Measurements from ENCODE around the gene TSPAN4. TPM values are rescaled to one million over a fixed set of nuclear protein-coding genes. Genes with fewer than 3 reads are reported as not detected.

Gene TSPAN4
- total RNA-seq, 2 donors from 2014 or later = 48.8 to 94.9 TPM

DNA sequence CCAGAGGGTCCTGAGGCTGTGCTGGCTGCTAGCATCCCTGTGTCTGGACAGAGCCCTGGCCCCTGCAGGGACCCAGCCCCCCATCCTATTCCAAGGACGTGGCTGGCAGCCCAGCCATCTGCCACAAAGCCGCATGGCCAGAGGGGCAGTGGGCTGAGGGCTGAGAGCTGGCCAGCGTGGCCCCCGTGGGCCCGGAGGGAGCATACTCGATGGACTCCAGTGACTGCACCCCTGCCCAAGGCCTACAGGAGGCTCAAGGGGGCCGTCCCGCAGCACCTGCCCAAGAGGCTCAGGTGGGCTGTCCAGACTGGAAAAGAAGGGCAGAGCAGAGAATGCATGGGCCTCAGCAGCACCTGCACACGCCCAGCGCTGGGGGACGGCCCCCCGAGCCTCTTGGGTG, 13.1 kb downstream of the TSPAN4 start:
- Histone ChIP-seq H3K9me3 (no peaks in the 10 kb centered on the region), H3K36me3 (no peaks in the 10 kb centered on the region), H3K27ac (no peak overlapping the region), H3K27me3 (replicated peaks; ENCODE audit: insufficient read depth) (no peaks in the 10 kb centered on the region), H3K4me3 (no peak overlapping the region), H3K4me1 (replicated peaks) (no peaks in the 10 kb centered on the region)
- DNase-seq (ENCODE audit: low spot score) = no peak
- TF ChIP-seq CTCF (IDR thresholded peaks at IDR 0.05) (no peak), POLR2A (IDR thresholded peaks at IDR 0.05) (no peak), POLR2AphosphoS5 (IDR thresholded peaks at IDR 0.05) (no peak)
- WGBS = 89% methylated on average over 12 of the region's 12 CpGs
- intact Hi-C loops (cut with DNase I) = no loop called here

DNA sequence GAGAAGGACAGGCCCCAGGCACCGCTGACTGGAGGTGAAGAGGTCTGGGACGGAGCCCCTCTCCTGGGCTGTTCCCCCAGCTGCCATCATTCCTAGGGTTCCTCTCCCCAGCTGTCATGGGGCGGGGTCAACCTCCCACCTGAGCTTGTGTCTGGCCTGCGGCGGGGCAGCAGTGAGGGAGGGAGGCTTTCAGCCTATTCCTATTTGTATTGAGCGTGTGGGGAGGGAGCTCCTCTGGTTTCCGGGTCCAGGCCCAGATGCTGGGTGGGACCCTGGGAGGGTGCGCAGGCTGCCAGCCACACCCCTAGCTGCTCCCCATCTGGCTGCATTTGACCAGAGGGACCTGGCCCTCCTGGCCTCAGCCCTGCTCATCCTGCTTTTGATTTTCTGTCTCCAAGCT, 13.7 kb downstream of the TSPAN4 start:
- DNase-seq (ENCODE audit: low spot score) = no peak
- Histone ChIP-seq H3K27ac (no peak overlapping the region), H3K9me3 (no peaks in the 10 kb centered on the region), H3K4me3 (no peak overlapping the region), H3K27me3 (replicated peaks; ENCODE audit: insufficient read depth) (no peaks in the 10 kb centered on the region), H3K4me1 (replicated peaks) (no peaks in the 10 kb centered on the region), H3K36me3 (no peaks in the 10 kb centered on the region)
- whole genome bisulfite sequencing = 83% methylated on average over 8 of the region's 8 CpGs
- TF ChIP-seq POLR2AphosphoS5 (IDR thresholded peaks at IDR 0.05) = no peak
- TF ChIP-seq CTCF (IDR thresholded peaks at IDR 0.05) = no peak
- intact Hi-C loops (cut with DNase I) = no loop called here

DNA sequence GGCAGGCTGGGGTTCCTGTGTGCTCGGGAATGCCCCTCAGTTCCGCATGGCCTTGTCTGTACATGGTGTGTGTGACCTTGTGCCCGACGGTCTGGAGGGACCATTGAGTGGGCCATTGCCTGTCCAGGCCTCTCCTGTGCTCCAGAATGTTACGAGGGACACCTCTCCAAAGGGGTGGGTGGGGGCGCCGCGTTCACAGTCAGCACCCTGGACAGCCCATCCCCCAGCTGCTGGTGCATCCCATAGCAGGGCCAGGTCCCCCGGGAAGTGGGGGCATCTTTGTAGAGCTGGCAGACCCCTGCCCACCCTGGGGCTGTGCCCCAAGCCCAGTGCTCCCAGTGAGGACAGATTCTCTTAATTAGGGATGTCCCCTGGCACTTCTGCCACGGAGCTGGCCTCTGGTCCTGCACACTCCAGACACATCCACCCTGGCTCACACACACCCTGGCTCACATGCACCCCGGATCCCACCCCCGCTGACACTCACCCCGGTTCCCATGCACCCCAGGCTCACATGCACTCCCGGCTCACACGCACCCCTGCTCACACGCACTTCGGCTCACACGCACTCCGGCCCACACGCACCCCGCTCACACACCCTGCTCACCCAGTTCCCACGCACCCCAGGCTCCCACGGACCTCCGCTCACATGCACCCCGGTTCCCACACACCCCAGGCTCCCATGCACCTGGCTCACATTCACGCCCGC, 15.6 kb downstream of the TSPAN4 start:
- no peaks in the 10 kb centered on the region for H3K27me3 ChIP-seq (replicated peaks; ENCODE audit: insufficient read depth)
- intact Hi-C loops (cut with DNase I) = no loop called here
- DNase-seq (ENCODE audit: low spot score) = no peak
- WGBS = 80% methylated on average over 26 of the region's 27 CpGs
- H3K36me3 ChIP-seq = no peaks in the 10 kb centered on the region
- H3K4me3 ChIP-seq = no peak overlapping the region
- no peak overlapping the region for H3K27ac ChIP-seq
- H3K9me3 ChIP-seq = no peaks in the 10 kb centered on the region
- no peak for TF ChIP-seq CTCF (IDR thresholded peaks at IDR 0.05)
- no peak for TF ChIP-seq POLR2AphosphoS5 (IDR thresholded peaks at IDR 0.05)
- no peak for TF ChIP-seq POLR2A (IDR thresholded peaks at IDR 0.05)
- no peaks in the 10 kb centered on the region for H3K4me1 ChIP-seq (replicated peaks)

- Histone ChIP-seq H3K27me3 (replicated peaks; ENCODE audit: insufficient read depth) (no peaks in the 10 kb centered on the region), H3K9me3 (no peaks in the 10 kb centered on the region), H3K27ac (no peak overlapping the region), H3K4me1 (replicated peaks) (no peaks in the 10 kb centered on the region), H3K36me3 (no peaks in the 10 kb centered on the region), H3K4me3 (no peak overlapping the region)
- no peak for TF ChIP-seq POLR2AphosphoS5 (IDR thresholded peaks at IDR 0.05)
- TF ChIP-seq POLR2A (IDR thresholded peaks at IDR 0.05) = no peak
- TF ChIP-seq CTCF (IDR thresholded peaks at IDR 0.05) = no peak
- 86% methylated on average over 36 of the region's 37 CpGs for WGBS
- DNase-seq (ENCODE audit: low spot score) = no peak
- intact Hi-C loops (cut with DNase I) = no loop called here
Measured at GRCh38 chr11:858762-859339, 16.2 kb downstream of the TSPAN4 start.
